Sigmoid colon (tissue), 4 donors: ENCODE results near the gene DNAJC3.

Experiments used
- EP300 ChIP-seq, 4 donors: sonication (generic); formaldehyde crosslinking; IDR thresholded peaks; one replicate each; pipeline ENCODE4 v1.6.1; 2017; ENCODE audit warnings: antibody characterized with exemption in 4 of 4
- POLR2A ChIP-seq, 2 donors: fragments of 450-650 bp; IDR thresholded peaks; one replicate each; pipeline ENCODE4 v1.6.1; 2016; ENCODE audit warnings: antibody characterized with exemption in 2 of 2, mild to moderate bottlenecking in 2 of 2, moderate library complexity in 2 of 2
- POLR2AphosphoS5 ChIP-seq, 4 donors: sonication (generic); formaldehyde crosslinking; IDR thresholded peaks; one replicate each; pipeline ENCODE4 v1.6.1; 2017; ENCODE audit warnings: antibody characterized with exemption in 4 of 4
- TF ChIP-seq, protein P1 (sequence below), 4 experiments: fragments of 450-650 bp in 3 of 4; fragments of 200-600 bp in 1 of 4; IDR thresholded peaks; one replicate each; pipeline ENCODE4 v1.5.1; 2016 to 2019; ENCODE audit warnings: antibody characterized with exemption in 4 of 4, mild to moderate bottlenecking in 3 of 4, moderate library complexity in 2 of 4

- no peak for TF ChIP-seq POLR2AphosphoS5 (IDR thresholded peaks at IDR 0.05)
- TF ChIP-seq, protein P1, sequence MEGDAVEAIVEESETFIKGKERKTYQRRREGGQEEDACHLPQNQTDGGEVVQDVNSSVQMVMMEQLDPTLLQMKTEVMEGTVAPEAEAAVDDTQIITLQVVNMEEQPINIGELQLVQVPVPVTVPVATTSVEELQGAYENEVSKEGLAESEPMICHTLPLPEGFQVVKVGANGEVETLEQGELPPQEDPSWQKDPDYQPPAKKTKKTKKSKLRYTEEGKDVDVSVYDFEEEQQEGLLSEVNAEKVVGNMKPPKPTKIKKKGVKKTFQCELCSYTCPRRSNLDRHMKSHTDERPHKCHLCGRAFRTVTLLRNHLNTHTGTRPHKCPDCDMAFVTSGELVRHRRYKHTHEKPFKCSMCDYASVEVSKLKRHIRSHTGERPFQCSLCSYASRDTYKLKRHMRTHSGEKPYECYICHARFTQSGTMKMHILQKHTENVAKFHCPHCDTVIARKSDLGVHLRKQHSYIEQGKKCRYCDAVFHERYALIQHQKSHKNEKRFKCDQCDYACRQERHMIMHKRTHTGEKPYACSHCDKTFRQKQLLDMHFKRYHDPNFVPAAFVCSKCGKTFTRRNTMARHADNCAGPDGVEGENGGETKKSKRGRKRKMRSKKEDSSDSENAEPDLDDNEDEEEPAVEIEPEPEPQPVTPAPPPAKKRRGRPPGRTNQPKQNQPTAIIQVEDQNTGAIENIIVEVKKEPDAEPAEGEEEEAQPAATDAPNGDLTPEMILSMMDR (IDR thresholded peaks at IDR 0.05), result no peak
- TF ChIP-seq POLR2A (IDR thresholded peaks at IDR 0.05), result no peak
- no peak for TF ChIP-seq EP300 (IDR thresholded peaks at IDR 0.05)
Measured at GRCh38 chr13:95628488-95628887, 48.5 kb upstream of the DNAJC3 start.
